T-cell (primary cell): ENCODE results near the gene LHFPL2. TPM values are rescaled to one million over a fixed set of nuclear protein-coding genes. Genes with fewer than 3 reads are reported as not detected.

Experiments used
- ATAC-seq, 4 experiments: fragments of 200-7000 bp in 3 of 4; fragments of 150-1000 bp in 1 of 4; cut with Tn5 transposase; replicated peaks in 1 of 4; 1 replicate in 3 of 4; 2 replicates in 1 of 4; pipeline ENCODE4 v1.10.0; 2021; ENCODE audit warnings: moderate library complexity in 3 of 4, mild to moderate bottlenecking in 2 of 4, moderate number of reproducible peaks in 1 of 4
- CTCF ChIA-PET, 2 donors: fragments of 300-600 bp; sonication (Branson Sonifier 250); formaldehyde crosslinking; loops; one replicate each; lab custom pipeline; 2022; ENCODE audit warnings: antibody characterized with exemption in 2 of 2; lab: Charles Lee
- POLR2A ChIA-PET, 2 donors: fragments of 300-600 bp; sonication (Branson Sonifier 250); formaldehyde crosslinking; loops; one replicate each; lab custom pipeline; 2022; ENCODE audit warnings: antibody characterized with exemption in 2 of 2; lab: Charles Lee
- DNase-seq, 35 experiments: peaks; one replicate each; pipeline versions ENCODE4 v3.0.0 to v3.0.0-alpha.2; 2013 to 2023
- H3K27ac ChIP-seq: one replicate; pipeline ENCODE4 v1.5.1; 2013; ENCODE audit warnings: low read length
- H3K27me3 ChIP-seq, 2 experiments: replicated peaks in 1 of 2; 1 replicate in 1 of 2; 2 replicates in 1 of 2; pipeline versions ENCODE4 v1.6.1 to v1.7.0; 2013; ENCODE audit warnings: low read length in 1 of 2, mixed read lengths in 1 of 2; ENCODE audit not compliant: control insufficient read depth in 2 of 2, insufficient read depth in 2 of 2; ENCODE audit errors: extremely low read depth in 1 of 2
- H3K36me3 ChIP-seq, 2 donors: 1 replicate in 1 of 2; 2 replicates in 1 of 2; pipeline versions ENCODE4 v1.6.1 to v1.7.0; 2013; ENCODE audit warnings: low read length in 1 of 2; ENCODE audit not compliant: control insufficient read depth in 2 of 2, insufficient read depth in 1 of 2; ENCODE audit errors: extremely low read depth in 1 of 2
- H3K4me1 ChIP-seq, 2 experiments: 1 replicate in 1 of 2; 2 replicates in 1 of 2; pipeline versions ENCODE4 v1.6.1 to v1.7.0; 2013; ENCODE audit warnings: low read length in 2 of 2, mixed read lengths in 1 of 2; ENCODE audit not compliant: insufficient read depth in 2 of 2, control insufficient read depth in 1 of 2; ENCODE audit errors: extremely low read depth in 1 of 2
- H3K4me3 ChIP-seq, 2 donors: 1 replicate in 1 of 2; 2 replicates in 1 of 2; pipeline versions ENCODE4 v1.5.1 to v1.7.0; 2013; ENCODE audit warnings: mild to moderate bottlenecking in 2 of 2, low read length in 1 of 2, moderate library complexity in 1 of 2; ENCODE audit not compliant: control insufficient read depth in 1 of 2; ENCODE audit errors: extremely low read depth in 1 of 2
- H3K9me3 ChIP-seq: 2 replicates; pipeline ENCODE4 v1.7.0; 2013
- H3K27ac Mint-ChIP-seq, 2 donors: one replicate each; pipeline ENCODE4 v1.8.0; 2020 to 2021; ENCODE audit warnings: mild to moderate bottlenecking in 2 of 2, mixed read lengths in 2 of 2
- H3K27me3 Mint-ChIP-seq, 2 donors: one replicate each; pipeline ENCODE4 v1.8.0; 2021 to 2022; ENCODE audit warnings: mixed read lengths in 2 of 2
- H3K36me3 Mint-ChIP-seq: one replicate; pipeline ENCODE4 v1.8.0; 2021; ENCODE audit warnings: mixed read lengths
- H3K4me1 Mint-ChIP-seq, 3 donors: one replicate each; pipeline ENCODE4 v1.8.0; 2020 to 2022; ENCODE audit warnings: mixed read lengths in 3 of 3, mild to moderate bottlenecking in 1 of 3
- H3K4me3 Mint-ChIP-seq, 3 donors: one replicate each; pipeline ENCODE4 v1.8.0; 2020 to 2022; ENCODE audit warnings: mild to moderate bottlenecking in 3 of 3, mixed read lengths in 3 of 3, moderate library complexity in 3 of 3
- H3K9me3 Mint-ChIP-seq, 3 donors: one replicate each; pipeline ENCODE4 v1.8.0; 2020 to 2022; ENCODE audit warnings: mixed read lengths in 3 of 3
- WGBS: methylation state at CpG from one replicate; pipeline ENCODE4 v1.1.5; 2013; ENCODE audit warnings: missing lambda C conversion rate; ENCODE audit not compliant: insufficient coverage; 5-methylcytosine and 5-hydroxymethylcytosine counted together
- total RNA-seq, 35 experiments: library from RNA in 6 of 35; stranded (reverse) in 6 of 35; fragments of 120-200 nt in 1 of 35; gene quantifications; one replicate each; pipeline versions ENCODE4 v1.2.1 to v1.2.4 and lab custom pipeline; 2013 to 2026

Gene LHFPL2
- total RNA-seq, 5 donors from 2014 or later (not counting 1 experiment from before 2014, with no cell fraction given): 0.19 to 1.9 (median 0.82) TPM

DNA sequence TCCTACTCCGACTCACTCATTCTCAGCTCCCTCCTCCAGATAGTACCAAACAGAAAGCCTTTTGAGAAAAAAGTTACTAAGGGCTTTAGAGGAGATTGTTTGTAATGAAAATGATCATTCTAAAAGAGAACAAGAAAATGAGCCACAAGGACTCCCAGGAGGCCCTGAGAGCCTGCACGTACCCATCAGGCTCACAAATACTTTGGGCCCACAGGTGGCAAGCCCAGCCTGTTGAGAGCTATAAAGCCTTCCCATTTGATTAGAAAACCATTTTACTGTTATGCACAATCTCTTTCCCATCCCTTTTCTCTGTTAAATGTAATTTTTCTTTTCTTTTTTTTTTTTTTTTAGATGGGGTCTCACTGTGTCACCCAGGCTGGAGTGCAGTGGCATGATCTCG is 136.1 kb downstream of the LHFPL2 start:
- H3K4me1 Mint-ChIP-seq: peaks cover 10 to 21% (median 15%) of the 10 kb centered on the region in 3 donors
- H3K4me3 Mint-ChIP-seq: no peak overlapping the region
- no peaks in the 10 kb centered on the region for H3K36me3 ChIP-seq
- H3K4me3 ChIP-seq: no peak overlapping the region
- ATAC-seq (no peak), DNase-seq (no peak)
- peaks cover 57 to 64% of the 10 kb centered on the region in 2 donors for H3K27me3 Mint-ChIP-seq
- peaks cover 0 to 49% of the 10 kb centered on the region in 2 experiments for H3K27me3 ChIP-seq
- no peaks in the 10 kb centered on the region for H3K9me3 ChIP-seq
- peaks cover 0 to 16% of the 10 kb centered on the region in 2 experiments for H3K4me1 ChIP-seq
- POLR2A ChIA-PET: no interaction called here
- no peaks in the 10 kb centered on the region for H3K9me3 Mint-ChIP-seq
- H3K36me3 Mint-ChIP-seq: no peaks in the 10 kb centered on the region
- H3K27ac Mint-ChIP-seq: no peak overlapping the region
- CTCF ChIA-PET: no interaction called here
- WGBS: 83% methylated on average over 1 of the region's 3 CpGs
- no peak overlapping the region for H3K27ac ChIP-seq

DNA sequence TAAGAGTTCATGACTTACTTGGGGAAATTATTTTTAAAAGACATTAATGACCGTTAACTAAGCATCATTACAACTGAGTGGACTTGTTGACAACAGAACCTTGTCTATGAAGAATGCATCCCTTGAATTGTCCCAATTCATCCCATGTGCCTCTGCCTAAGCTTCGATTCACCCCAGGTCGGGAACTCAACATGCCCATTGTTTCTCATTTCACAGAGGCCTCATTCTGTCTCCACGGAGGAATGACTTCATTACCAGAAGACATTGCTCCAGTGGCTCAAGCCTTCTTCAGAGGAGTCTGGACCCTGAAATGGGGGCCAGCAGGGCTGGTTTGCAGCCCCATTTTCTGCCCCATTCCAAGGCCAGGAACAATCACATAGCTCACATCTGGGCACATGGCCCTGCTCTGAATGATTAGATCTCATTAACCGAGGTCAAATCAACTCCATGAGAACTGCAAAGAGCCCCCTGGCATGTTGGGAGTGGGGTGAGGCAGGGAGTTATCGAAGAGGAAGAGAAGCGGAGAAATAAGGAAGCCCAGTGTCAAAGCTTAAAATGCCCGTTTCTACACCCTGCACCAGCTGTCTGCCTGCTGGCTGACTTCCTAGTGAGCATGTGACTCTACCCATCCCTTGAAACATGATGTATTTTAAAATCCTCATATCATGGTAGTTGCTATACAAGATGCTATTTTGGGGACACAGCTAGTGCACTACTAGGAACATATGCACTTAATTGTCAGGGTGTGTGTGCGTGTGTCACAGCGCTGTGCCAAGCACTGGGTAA is 137.3 kb downstream of the LHFPL2 start:
- DNase-seq (no peak), ATAC-seq (no peak)
- H3K27me3 Mint-ChIP-seq: peaks cover 59 to 66% of the 10 kb centered on the region in 2 donors
- H3K4me1 Mint-ChIP-seq: peaks cover 10 to 21% (median 15%) of the 10 kb centered on the region in 3 donors
- H3K4me1 ChIP-seq: peaks cover 0 to 16% of the 10 kb centered on the region in 2 experiments
- ChIA-PET POLR2A (no interaction called here), CTCF (interaction anchor here in 1 of 2 donors (0.5 kb wide), 1 partner anchor 36 kb away, joined by 5 read pairs; no protein-coding TSS in a partner anchor)
- H3K4me3 ChIP-seq: no peak overlapping the region
- 87% methylated on average over 5 of the region's 10 CpGs for WGBS
- H3K36me3 ChIP-seq: no peaks in the 10 kb centered on the region
- H3K9me3 Mint-ChIP-seq: no peaks in the 10 kb centered on the region
- no peak overlapping the region for H3K27ac Mint-ChIP-seq
- peak overlapping the region in 2 of 3 donors; percentile 18 to 83 for H3K4me3 Mint-ChIP-seq
- H3K36me3 Mint-ChIP-seq: no peaks in the 10 kb centered on the region
- H3K27me3 ChIP-seq: peaks cover 0 to 49% of the 10 kb centered on the region in 2 experiments
- no peak overlapping the region for H3K27ac ChIP-seq
- H3K9me3 ChIP-seq: no peaks in the 10 kb centered on the region

DNA sequence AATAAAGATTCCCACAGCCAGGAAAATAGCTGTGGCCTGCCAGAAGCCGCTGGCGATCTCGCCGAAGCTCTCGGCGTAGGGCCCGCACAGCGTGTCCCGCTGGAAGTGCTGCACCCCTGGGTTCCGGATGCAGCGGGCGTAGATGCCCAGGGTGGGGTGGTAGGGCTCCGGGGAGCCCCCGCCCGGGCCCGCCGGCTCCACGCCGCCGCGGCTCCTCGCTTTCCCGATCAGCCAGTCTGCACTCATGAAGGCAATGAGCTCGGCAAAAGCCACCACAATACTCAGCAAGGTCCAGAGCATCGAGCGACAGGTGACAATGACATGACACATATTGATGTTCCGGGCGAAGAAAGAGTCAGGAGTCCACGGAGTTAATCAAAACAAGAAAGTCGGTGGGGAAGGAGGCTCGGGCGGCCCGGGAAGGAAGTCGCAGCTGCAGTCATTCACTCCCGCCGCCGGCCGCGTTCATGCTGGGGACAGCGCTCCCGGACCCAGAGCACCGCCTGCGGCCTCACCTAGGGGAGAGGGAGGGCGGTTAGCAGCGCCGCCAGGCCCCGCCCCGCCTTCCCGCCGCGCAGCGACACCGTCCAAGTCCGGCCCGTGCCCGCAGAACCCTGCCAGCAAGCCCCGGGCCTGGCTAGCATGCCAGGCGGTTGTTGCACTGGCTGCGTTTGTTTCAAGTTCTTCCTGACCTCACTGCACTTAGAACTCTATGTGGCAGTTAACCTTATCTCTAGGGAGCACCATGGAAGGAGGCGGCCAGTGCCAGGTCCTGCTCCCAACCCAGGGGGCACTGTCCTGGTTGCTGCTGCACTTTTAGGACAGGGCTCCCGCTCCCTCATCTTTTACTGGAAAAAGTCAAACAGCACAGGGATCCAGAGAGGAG is 138.4 kb downstream of the LHFPL2 start:
- no peak overlapping the region for H3K27ac Mint-ChIP-seq
- H3K9me3 Mint-ChIP-seq: no peaks in the 10 kb centered on the region
- Histone ChIP-seq H3K36me3 (no peaks in the 10 kb centered on the region), H3K4me3 (peak overlapping the region; percentile 44 to 84), H3K4me1 (peaks cover 0 to 16% of the 10 kb centered on the region in 2 experiments), H3K9me3 (no peaks in the 10 kb centered on the region), H3K27me3 (peaks cover 0 to 48% of the 10 kb centered on the region in 2 experiments), H3K27ac (no peak overlapping the region)
- ChIA-PET POLR2A (no interaction called here), CTCF (no interaction called here)
- ATAC-seq: peak; percentile 63 to 77 (median 74)
- peak overlapping the region; percentile 76 to 83 (median 79) for H3K4me3 Mint-ChIP-seq
- H3K4me1 Mint-ChIP-seq: peaks cover 10 to 21% (median 15%) of the 10 kb centered on the region in 3 donors
- DNase-seq: peak in 25 of 35 experiments; percentile 1 to 32 (median 11)
- 1% methylated on average over 52 of the region's 61 CpGs for WGBS
- no peaks in the 10 kb centered on the region for H3K36me3 Mint-ChIP-seq
- peaks cover 59 to 60% of the 10 kb centered on the region in 2 donors for H3K27me3 Mint-ChIP-seq

DNA sequence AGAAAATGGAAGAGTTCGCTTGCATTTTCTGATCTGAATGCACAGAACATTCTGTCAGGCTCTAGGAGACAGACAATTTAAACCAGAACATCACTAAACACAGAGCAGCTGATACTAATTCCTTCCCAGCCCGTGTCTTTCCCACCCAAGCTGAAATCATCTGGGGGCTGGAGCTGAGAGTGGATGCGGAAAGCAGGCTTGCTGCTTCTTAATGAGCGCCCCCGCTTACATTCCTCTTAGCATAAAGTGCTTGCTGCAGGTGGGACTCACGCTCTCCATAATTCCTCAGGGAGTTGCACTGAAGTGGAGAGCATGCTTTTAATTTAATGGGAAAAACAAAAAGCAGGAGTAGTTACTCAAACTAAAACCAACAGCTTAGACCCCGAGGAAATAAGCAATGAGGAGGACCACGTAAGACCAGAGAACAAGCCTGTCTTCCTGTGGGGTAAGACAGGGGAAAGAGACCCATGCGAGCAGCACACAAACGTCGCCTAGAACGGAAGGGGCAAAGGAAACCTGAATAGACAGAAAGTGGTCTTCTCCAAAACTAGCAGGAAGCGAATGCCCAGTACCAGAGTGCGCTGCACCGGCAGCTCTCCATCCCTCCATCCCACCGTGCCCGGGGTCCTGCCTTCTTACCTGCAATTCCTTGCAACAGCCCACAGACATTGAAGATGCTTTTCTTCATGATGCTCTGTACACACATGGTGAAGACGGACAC is 139.3 kb downstream of the LHFPL2 start:
- CTCF ChIA-PET: interaction anchor here in 1 of 2 donors (0.6 kb wide), 1 partner anchor 145 kb away, joined by 4 read pairs; no protein-coding TSS in a partner anchor
- DNase-seq (peak in 6 of 35 experiments; percentile 1 to 16 (median 5)), ATAC-seq (peak; percentile 36 to 59 (median 56))
- no peaks in the 10 kb centered on the region for H3K36me3 Mint-ChIP-seq
- Histone ChIP-seq H3K4me1 (peaks cover 0 to 16% of the 10 kb centered on the region in 2 experiments), H3K36me3 (no peaks in the 10 kb centered on the region), H3K27me3 (peaks cover 0 to 52% of the 10 kb centered on the region in 2 experiments), H3K27ac (no peak overlapping the region), H3K9me3 (no peaks in the 10 kb centered on the region), H3K4me3 (peak overlapping the region; percentile 44 to 84)
- peaks cover 57 to 58% of the 10 kb centered on the region in 2 donors for H3K27me3 Mint-ChIP-seq
- POLR2A ChIA-PET: no interaction called here
- 7% methylated on average over 10 of the region's 18 CpGs for WGBS
- no peak overlapping the region for H3K27ac Mint-ChIP-seq
- H3K9me3 Mint-ChIP-seq: no peaks in the 10 kb centered on the region
- peak overlapping the region; percentile 76 to 83 (median 79) for H3K4me3 Mint-ChIP-seq
- peaks cover 10 to 21% (median 15%) of the 10 kb centered on the region in 3 donors for H3K4me1 Mint-ChIP-seq

DNA sequence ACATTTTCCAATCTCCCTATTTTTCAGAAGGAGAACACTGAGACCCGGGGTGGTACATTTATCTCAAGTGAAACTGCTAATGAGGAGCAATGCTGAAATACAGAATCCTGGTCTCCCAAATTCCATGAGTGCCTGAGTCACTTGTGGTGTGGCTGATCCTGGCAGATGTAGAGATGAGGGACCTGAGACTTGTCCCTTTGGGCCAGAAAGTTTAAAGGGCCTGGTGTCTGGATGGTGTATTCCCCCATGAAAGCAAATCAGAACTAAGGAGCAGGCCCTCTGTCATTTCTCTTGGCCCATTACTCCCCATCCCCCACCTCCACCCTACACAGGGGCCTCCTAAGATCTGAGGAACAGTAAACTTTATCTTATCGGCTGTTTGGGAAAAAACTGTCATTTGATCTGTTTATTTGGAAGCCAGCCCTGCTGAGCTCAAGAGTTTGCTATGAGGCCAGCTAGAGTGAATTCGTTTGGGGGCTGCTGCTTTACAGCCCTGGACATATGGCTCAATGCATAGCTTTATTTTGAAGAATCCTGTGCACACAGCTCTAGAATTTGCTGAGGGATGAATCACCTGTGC is 140.3 kb downstream of the LHFPL2 start:
- ChIA-PET CTCF (interaction anchor here in 1 of 2 donors (0.6 kb wide), 1 partner anchor 144 kb away, joined by 4 read pairs; no protein-coding TSS in a partner anchor), POLR2A (no interaction called here)
- Mint-ChIP-seq H3K9me3 (no peaks in the 10 kb centered on the region), H3K4me3 (peak overlapping the region in 1 of 3 donors; percentile 83), H3K36me3 (no peaks in the 10 kb centered on the region), H3K27me3 (peaks cover 55 to 60% of the 10 kb centered on the region in 2 donors), H3K27ac (no peak overlapping the region), H3K4me1 (peaks cover 10 to 21% (median 15%) of the 10 kb centered on the region in 3 donors)
- no peaks in the 10 kb centered on the region for H3K9me3 ChIP-seq
- ATAC-seq (no peak), DNase-seq (no peak)
- H3K27me3 ChIP-seq: peaks cover 0 to 54% of the 10 kb centered on the region in 2 experiments
- no peak overlapping the region for H3K27ac ChIP-seq
- no peaks in the 10 kb centered on the region for H3K36me3 ChIP-seq
- H3K4me1 ChIP-seq: peaks cover 0 to 16% of the 10 kb centered on the region in 2 experiments
- H3K4me3 ChIP-seq: no peak overlapping the region
- 50% methylated on average over 1 of the region's 3 CpGs for WGBS
